Measurements from ENCODE around the gene WRAP73.
A peak's percentile ranks its signal among the peaks of the same experiment; 100 is the strongest.

Gene WRAP73

DNA sequence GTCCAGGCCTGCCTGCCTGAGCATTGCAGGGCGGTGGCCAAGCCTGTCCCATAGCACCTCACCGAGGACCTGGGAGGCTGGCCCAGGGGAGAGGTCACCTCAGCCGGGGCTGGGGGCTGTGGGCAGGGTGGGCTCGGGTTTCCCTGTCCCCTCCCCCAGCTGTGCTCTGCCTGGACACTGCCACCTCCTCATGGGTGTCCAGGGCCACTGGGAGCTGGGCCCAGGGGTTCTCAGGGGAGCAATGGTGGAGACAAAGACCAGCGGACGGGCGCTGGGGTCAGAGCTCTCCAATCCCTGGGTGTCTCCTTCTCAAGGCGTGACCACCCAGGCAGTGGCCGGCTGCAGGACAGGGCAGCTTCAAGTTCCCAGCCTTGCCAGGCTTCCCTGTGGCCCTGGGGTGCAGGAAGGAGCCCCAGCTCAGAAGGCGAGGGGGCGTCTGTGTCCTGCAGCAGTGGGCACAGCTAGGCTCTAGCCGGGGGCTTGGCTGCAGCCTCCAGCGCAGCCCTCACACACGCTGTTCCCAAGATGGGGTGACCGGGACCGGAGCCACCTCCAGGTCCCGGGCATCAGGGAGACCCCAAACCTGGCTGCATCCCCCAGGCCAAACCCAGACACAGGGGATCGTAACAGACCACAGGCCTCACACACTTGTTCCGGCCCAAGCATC is 31.5 kb upstream of the WRAP73 start:
- FAIRE-seq = no peak

DNA sequence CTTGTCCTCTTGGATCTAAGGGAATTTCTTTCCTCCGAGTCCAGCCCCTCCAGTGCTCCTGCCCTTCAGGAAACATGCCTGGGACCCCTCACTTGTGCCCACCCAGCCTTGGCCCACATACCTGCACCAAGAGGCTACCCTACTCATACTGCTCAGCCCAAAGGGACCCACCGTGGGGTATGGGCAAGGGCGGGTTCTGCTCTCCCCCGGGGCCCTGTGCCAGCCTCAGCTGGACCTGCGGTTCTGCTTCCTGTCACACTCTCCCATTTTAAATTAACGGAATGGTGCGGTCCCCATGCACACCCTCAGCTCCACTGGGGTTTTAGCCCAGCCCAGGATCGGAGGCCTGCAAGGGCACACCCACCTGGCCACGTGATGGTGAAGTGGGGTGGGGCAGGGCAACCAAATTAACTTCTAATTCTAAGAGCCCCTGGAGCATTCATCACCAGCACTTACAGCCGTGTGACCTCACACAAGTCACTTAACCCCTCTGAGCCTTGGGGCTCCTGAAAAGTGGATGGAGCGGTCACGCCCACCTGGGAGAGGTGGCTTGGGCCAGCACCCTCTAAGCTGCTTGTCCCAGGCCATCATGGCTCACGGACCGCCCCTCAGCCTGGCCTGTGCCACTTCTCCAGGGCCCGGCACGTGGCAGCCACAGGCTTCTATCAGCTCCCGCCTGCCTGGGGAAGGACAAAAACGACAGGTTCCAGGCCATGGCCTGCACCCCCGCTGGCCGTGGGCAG is 30.8 kb upstream of the WRAP73 start:
- FAIRE-seq = peak; percentile 50

DNA sequence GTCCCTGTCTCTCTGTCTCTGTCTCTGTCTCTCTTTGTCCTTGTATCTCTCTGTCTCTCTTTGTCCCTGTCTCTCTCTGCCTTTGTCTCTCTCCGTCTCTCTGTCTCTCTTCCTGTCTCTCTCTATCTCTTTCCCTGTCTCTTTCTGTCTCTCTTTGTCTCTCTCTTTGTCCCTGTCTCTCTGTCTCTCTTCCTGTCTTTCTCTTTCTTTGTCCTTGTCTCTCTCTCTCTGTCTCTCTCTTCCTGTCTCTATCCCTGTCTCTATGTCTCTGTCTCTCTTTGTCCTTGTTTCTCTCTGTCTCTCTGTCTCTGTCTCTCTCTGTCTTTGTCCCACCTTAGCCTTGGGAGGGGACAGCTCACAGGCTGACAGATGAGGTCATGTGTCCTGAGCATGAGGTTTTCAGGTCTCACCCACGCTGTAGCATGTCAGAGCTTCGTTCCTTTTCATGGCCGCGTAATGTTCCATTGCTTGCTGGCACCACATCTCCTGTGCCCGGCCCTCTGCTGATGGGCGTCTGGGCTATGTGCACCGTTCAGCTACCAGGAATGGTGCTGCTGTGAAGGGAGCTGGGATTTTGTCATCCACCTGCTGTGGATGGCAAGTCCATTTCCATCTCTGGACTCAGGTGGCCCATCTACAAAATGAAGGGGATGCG is 30.0 kb upstream of the WRAP73 start:
- FAIRE-seq = no peak

DNA sequence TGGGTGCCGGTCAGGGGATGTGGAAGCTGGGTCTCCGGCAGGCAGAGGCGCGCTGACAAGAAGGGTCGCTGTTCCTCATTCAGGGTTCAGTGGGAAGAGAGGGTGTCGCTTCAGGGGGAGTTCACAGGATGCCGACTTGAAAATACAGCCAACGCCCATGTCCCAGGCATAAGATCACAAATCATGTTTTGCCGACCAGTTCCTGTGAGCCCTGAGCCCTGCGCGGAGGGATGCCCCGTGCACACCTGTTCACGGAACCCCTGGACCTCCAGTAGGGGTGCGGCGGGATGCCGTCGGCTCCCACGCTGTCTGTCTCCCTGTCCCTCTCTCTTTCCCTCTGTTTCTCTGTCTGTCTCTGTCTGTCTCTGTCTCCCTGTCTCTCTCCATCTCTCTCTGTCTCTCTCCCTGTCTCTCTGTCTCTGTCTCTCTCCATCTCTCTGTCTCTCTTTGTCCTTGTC is 29.2 kb upstream of the WRAP73 start:
- no peak for FAIRE-seq

DNA sequence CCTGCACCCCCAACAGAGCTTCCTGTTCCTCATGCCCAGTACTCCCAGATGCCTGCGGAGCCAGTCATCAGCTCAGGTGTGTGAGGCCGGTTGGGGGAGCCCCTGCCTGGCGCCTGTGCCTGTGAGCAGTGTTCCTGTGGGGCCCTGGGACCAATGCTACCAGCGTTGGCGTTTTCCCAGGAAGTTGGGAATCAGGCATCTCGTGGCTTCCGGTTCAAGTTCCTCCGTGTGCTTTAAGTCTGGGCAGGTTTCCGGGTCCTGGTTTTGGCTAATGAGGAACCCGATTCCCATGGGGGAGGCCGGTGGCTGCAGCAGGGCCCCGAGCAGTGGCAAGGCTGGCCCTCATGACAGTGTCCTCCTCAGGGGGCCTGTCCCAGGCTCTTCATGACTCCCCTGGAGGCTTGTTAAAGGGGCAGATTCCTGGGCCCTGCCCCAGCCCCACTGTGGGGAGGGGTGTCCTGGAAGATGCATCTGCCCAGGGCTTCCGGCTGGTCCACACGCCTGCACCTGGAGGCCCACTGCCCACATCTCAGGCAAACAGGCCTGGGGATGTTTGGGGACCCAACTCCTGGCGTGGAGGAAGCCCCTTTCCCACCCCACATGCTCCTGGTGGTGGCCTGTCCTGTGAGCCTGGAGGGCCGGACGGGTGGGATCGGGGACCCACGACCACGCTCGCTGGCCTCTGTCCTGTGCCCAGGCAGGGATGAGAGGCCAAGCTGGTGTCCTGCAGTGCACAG is 28.6 kb upstream of the WRAP73 start:
- FAIRE-seq = no peak

DNA sequence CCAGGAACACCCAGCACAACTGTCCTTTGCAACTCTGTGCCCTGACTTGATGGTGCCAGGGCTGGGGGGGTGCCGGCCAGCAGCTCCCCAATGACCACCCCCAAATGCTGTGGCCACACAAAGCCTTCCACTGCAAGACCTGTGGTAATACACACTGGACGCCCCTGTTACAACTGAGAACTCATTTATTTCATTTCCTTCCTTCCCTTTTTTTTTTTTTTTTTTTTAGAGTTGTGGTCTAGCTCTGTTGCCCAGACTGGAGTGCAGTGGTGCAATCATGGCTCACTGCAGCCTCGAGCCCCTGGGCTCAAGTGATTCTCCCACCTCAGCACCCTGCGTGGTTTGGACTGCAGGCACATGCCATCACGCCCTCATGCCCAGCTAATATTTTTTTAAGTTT is 27.6 kb upstream of the WRAP73 start:
- FAIRE-seq = no peak

DNA sequence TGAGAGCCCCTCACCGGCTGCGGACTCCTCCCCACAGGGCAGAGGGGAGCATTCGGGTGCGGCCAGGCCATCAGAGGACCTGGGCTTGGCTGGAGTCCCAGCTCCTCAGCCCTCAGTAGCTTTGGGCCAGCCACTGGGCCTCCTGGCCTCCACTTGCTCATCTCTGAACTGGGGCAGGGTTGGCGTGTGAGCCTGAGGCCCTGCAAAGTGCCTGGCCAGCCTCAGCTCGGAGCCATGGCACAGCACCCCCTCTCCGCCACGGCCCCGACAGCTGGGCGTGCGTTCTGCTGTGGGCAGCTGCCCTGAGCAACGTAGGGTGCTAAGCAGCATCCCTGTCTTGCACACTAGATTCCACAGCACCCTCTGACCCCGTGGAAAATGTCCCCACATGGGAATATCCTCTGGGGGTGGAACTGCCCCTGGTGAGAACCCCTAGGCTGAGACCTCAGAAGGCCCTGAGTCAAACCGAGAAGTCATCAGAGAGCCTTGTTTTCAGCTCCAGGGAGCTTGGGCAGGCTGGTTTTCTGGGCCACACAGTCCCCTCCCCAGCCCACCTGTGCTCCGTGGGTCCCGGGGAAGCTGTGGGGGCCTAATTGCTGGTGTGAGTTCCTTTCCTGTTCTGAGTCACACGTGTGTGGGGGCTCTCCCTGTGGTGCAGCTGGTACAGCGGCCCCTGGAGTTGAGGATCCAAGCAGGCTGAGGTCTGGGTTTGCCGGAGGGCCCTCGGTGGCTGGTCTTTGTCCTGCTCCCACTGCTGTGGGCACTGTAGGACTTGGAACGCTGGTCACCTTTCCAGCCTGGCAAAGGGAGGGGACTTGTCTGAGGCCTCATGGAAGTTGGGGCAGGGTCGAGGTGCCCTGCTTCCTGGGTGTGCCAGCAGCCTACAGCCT is 26.9 kb upstream of the WRAP73 start:
- no peak for FAIRE-seq

DNA sequence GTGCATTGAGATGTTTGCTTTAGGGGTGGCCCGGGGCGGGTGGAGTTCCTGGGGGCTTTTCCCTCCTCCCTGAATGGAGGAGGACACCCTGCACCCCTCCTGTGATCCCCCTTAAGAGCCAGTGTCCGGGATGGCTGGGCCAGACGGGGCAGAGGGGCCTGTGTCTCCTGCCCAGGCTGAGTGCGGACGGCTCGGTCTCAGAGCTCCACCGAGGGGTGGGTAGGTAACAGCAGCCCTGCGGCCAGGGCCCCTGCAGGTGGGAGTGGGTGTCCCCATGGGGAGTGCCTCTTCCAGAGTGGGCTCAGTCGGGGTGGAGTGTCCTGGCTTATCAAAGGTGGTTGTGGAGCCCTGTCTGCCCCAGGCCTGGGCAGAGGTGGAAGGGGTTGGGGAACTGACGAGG is 25.5 kb upstream of the WRAP73 start:
- FAIRE-seq = no peak

DNA sequence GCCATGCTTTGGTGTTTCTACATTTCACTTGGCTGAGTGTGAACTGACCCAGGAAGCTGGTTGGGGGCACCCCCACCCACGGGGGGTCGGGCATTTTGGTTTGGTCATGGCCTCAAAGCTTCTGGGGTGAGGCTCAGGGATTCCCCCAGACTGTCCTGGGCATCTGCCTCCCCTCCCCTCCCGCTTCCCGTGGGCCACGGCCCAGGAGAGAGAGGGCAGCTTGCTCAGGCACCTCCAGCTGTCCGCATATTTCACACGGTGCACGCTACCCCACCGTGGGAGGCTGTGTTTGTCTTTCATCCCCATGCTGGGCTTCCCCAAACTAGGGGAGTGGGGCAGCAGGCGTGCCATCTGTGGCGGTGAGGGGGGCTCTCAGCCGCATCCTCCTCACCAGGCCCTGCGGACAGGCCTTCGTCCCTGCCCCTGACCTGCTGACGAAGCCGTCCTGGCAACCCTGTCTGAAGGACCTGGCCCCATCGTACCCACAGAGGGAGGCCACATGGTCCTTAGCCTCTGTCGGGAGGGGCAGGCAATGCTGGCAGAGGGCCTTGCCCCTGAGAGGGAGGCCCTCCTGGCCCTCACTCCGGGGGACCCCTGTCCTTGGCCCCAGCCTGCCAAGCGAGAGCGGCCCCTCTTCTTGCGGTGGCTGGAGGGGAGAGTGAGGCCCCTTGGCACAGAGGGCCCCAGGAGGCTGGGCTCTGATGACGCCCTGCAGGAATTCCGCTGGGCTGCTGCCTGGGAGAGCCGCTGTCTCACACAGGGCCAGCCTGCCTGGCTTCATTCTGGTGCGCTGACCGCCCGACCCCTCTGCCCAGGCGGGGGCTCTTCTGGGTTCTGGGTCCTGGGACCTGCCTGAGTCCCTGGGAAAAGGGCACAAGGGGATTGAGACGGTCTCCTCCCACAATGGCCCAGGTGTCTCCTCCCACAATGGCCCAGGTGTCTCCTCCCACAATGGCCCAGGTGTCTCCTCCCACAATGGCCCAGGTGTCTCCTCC is 24.5 kb upstream of the WRAP73 start:
- no peak for FAIRE-seq

DNA sequence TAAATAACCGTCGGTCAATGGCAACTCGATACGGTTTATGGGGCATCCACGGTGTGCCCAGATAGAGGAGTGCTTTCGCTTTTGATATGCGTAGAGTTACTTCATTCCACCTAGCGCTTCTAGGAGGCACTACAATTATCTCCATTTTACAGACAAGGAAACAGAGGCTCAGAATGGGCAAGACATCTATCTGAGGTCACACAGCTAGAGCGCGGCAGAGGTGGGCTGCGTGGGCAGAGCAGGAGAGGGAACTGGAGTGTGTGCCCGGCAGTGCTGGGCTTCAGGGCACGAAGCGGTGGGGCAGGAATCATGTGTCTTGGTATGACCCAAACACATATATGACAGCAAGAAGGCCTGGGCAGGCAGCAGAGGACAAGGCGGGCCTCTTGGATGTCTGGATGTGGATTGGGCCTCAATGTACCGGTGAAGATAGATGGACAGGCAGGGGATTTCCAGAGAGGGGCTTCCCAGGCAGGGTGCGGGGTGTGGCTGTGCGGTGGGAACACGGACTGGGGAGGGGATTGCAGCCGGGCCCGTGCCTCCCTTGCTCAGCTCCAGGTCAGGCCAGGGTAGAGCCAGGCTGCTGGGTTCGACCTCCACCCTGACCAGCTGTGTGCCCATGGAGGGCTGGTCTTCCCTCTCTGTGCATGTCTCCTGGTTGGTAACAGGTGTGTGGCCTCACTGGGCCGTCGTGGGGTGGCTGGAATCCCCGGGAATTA is 23.6 kb upstream of the WRAP73 start:
- FAIRE-seq = no peak

DNA sequence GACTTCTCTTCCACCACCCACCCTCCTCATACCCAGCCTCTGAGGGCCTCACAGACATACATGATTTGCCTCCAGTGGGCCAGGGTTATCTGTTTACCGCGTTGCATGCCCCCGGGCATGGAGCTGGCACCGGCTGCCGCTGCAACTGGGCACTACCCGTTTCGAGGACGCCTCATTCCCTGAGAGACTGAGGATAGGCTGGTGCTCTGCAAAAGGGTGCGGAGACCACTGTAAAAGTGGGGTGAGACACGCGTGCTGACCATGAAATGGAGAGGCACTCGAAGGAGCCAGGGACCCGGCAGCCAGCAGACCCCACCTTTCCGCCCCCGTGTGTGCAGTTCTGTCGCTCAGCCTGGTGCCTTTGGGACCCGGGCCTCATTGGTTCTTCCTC is 23.1 kb upstream of the WRAP73 start:
- no peak for FAIRE-seq

DNA sequence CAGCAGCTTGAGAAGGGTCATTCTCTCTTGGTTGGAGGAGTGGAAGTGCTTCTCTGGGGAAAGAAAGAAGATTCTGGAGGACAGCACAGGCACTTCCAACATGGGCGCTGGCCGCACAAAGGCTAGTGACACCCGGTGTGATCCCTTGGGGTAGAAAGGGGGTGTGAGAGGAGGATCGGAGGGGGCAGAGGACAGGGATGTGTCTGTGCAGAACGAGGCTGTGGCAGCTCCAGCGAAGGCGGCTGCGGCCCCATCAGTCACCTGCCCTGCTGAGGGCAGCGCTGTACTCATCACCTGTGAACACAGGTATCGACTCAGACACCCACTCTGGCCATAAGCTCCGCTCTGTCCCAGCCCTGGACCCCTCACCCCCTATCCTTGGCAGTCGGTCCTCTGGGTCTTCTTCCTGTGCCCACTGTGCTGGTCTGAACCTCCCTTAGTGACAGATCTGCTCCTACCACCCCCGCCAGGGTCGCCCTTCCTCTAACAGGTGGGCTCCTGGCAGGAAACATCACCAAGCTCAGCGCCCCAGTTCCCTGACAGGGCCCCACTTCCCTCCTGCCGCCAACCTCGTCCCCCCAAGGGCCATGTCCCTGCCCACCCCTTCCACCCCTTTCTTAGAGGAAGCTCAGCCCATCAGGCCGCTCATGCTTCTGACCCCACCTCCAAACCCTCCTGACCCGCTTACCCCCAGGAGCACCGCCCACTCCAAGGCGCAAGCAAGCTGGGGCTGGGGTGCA is 22.5 kb upstream of the WRAP73 start:
- no peak for FAIRE-seq

DNA sequence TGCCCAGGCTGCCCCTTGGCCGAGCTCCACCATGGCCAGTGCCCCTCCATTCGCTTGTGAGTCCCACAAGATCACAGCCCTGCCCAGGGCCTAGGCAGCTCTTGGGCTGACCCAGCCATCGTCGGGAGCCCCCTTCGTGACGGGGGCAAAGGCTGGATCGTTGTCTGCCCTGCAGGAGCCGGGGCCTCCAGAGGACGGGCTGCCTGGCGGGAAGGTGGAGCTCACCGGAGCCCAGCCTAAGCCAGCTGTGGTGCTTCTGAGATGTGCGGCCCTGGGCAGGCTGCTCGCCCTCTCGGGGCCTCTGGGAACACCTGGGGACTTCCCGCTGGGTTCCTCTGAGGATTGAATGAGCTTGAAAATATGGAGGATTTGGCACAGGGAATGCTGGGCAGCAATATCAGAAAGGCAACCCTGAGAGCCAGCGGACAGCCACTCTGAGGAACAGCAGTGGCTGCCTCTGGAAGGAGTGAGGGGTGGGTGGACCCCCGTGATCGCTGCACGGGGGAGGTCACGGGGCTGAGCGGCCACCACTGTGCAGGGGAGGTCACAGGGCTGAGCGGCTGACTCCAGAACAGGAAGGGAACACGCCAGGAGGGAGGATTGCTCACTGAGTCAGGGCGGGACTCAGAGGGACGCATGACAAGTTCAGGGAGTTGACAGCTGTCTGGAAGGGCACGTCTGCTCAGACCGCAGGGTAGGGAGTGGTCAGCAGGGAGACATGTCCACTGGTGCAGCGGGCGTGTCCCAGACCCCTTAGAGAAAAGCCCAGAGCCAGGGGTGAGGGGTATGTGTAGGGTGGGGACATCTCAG is 21.7 kb upstream of the WRAP73 start:
- FAIRE-seq = no peak

DNA sequence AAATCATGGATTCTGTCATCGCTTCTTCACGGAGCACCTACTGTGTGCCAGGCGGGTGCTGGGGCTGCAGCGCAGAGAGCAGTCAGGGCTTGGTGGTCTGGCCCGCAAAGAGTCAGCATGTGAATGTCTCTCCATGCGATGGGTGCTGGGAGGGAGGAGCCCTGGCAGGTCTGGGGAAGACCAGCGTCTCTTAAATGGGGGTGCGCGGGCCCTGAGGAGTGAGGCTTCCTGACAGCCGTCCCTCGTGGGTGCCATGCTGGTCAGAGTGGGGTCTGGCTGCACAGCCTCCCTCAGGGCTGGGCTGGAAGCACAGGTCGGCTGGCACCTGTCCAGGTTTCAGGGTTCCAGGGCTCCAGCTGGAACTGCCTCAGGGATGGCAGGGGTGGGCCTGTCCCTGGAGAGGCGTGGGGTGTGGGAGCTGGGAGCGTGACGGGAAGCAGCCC is 20.9 kb upstream of the WRAP73 start:
- FAIRE-seq = no peak

DNA sequence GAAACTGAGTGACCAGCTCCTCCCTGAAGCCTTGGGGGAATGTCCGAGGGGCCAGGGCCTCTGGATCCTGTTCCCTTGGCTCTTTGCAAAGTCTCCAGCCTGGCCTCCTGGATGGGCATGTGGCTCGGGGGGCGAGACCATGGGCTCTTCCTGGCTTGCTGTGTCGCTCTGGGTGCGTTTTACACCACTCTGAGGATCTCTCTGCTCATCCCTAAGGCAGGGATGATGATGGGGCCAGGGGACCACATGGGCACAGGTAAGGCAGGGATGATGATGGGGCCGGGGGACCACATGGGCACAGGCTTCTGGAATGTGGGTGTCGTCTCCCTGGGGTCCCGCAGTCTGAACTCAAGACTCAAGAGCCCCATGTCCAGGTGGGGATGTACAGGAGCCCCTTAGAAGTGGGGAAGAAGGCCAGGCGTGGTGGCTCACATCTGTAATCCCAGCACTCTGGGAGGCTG is 20.1 kb upstream of the WRAP73 start:
- no peak for FAIRE-seq

DNA sequence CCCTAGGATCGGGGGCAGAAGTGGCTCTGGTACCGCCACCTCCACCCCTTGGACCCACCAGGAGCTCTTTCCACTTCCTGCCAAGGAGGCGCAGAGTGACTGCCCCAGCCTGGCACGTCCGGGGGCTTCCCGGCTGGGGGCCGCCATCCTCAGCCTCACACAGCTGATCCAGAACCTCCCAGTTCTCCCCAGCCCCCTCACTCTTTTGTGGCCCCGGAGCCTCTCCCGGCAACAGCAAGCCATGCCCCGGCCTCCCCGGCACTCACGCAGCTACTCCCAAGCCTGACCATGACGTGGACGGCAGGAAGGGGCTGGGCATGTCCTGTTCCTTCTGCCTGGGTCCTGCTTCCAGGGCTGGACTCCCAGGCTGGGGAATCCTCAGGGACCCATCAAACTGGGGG is 19.5 kb upstream of the WRAP73 start:
- no peak for FAIRE-seq

DNA sequence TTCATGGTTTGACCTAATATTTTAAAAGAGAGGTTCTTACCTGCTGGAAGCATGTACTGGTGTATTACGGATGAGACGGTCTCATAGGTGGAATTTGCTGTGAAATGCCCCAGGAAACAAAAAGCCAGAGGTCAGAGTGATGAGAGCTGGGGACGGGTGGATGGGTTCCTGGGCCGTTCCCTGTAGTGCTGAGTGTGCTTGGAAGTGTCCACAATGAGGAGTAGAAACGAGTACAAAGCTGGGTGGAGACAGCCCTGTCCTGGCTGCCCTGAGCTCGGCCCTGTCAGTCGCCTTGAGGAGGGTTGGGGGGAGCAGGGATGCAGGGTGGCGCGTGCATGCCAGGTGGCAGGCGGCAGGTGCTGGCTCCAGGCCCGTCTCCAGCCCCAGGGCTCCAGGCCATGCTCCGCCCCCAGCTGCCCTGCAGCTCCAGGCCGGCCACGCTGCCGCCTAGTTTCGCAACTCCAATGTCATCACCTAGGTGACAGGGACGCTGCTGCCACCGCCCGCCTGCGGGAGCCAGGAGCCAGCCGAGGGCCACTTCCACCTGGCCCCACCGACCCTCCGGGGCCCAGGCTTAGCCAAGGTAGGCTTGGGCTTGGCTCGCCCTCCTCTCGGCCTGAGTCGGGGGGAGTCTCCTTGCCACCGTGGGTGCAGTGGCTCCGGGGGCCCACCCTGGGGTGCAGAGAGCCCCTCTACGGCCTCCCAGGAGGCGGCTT is 18.8 kb upstream of the WRAP73 start:
- no peak for FAIRE-seq

DNA sequence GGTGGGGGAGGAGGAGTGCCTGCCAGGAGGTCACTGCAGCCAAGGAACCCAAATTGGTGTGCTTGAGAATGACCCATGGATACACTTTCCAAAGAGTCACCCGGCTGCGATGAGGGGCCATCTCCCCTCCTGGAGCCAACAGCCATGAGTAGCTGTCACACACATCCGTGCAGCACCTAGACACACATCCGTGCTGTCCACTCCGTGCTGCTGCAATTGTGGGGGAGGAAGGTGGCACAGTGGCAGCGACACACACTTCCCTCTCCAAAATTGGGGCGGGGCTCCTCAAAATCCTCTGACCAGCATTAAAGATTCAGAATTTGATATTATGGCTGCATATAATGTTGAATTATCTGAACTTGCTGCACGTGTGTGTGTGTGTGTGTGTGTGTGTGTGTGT is 18.2 kb upstream of the WRAP73 start:
- no peak for FAIRE-seq
